ENCODE data around the gene LYPD4. TPM values are rescaled to one million over a fixed set of nuclear protein-coding genes. Genes with fewer than 3 reads are reported as not detected.

Gene LYPD4, protein sequence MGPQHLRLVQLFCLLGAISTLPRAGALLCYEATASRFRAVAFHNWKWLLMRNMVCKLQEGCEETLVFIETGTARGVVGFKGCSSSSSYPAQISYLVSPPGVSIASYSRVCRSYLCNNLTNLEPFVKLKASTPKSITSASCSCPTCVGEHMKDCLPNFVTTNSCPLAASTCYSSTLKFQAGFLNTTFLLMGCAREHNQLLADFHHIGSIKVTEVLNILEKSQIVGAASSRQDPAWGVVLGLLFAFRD
- total RNA-seq = not detected

- TF ChIP-seq, protein P1, sequence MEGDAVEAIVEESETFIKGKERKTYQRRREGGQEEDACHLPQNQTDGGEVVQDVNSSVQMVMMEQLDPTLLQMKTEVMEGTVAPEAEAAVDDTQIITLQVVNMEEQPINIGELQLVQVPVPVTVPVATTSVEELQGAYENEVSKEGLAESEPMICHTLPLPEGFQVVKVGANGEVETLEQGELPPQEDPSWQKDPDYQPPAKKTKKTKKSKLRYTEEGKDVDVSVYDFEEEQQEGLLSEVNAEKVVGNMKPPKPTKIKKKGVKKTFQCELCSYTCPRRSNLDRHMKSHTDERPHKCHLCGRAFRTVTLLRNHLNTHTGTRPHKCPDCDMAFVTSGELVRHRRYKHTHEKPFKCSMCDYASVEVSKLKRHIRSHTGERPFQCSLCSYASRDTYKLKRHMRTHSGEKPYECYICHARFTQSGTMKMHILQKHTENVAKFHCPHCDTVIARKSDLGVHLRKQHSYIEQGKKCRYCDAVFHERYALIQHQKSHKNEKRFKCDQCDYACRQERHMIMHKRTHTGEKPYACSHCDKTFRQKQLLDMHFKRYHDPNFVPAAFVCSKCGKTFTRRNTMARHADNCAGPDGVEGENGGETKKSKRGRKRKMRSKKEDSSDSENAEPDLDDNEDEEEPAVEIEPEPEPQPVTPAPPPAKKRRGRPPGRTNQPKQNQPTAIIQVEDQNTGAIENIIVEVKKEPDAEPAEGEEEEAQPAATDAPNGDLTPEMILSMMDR (IDR thresholded peaks at IDR 0.05; ENCODE audit: low read depth) = no peak
Observed at GRCh38 chr19:41844601-41845000, at the start of gene LYPD4. Gene LYPD4, minus strand, starts transcription at chr19:41844683. Its CDS starts 5,398 bp downstream, at chr19:41839285.

GRCh38 chr19:41893899-41894298 is 49.4 kb upstream of the LYPD4 start:
- TF ChIP-seq, protein P1 (IDR thresholded peaks at IDR 0.05; ENCODE audit: low read depth) = no peak

- TF ChIP-seq, protein P1 (IDR thresholded peaks at IDR 0.05; ENCODE audit: low read depth) = no peak
Observed at GRCh38 chr19:41892173-41892902, 47.9 kb upstream of the LYPD4 start.

DNA sequence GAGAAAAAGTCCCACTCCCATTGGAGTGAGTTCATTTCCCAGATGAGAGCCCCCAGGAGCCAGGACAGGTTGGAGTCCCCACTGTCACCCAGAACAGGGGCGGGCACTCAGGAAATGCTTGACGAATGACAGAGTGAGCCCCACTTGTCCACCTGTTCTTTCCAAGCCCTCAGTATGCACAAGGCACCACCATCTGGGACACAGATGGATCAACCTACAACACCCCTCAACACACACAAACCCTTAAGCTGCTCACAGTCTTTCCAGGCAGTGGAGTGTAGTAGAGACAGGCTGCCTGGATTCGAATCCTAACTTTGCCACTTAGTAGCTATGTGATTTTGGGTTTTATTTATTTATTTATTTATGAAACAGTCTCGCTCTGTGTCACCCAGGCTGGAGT is 46.5 kb upstream of the LYPD4 start:
- TF ChIP-seq, protein P1 (IDR thresholded peaks at IDR 0.05; ENCODE audit: low read depth) = no peak

DNA sequence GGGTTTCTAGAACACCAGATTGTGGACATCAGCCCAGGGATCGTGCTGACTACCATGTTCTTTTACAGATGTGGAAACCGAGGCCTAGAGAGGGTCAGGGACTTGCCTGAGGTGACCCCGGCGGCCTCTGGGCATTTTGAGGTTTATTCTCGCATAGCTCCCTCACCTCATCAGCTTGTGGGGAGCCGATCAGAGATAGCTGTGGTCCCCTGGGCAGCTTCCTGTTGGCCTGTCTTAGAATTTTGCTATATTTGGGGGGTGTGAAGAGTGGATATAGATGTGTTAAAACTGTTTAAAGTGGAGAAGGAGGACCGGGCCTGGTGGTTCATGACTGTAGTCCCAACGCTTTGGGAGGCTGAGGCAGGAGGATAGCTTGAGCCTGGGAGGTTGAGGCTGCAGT is 45.4 kb upstream of the LYPD4 start:
- TF ChIP-seq, protein P1 (IDR thresholded peaks at IDR 0.05; ENCODE audit: low read depth) = no peak

GRCh38 chr19:41888926-41889325 is 44.4 kb upstream of the LYPD4 start:
- TF ChIP-seq, protein P1 (IDR thresholded peaks at IDR 0.05; ENCODE audit: low read depth) = no peak

DNA sequence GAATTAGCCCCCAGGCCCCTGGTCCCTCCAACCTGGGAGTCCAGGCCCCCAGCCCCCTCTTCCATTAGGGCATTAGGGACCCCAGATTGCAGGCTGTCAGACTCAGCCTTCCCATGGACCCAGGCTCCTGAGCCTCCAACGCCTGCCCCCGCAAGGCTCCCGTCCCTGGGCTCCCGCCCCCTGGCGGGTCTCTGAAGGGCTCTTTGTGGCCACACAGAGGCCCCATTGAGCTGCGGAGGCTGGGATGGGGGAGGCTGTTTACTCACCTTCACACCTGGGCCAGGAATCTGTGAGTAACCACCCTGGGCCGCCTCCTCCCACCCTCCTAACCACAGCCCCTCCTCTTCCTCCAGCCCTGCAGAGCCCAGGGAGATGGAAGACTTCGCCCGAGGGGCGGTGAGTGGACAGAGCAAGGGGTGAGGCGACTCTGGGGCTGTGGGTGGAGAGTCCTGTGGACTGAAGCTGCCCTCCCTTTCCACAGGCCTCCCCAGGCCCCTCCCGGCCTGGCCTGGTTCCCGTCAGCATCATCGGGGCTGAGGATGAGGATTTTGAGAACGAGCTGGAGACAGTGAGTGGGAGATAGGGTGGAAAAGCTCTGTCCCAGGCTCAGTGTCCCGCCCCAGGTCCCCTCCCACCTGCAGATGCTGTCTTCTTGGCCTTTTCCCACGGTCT is 43.4 kb upstream of the LYPD4 start:
- TF ChIP-seq, protein P1 (IDR thresholded peaks at IDR 0.05; ENCODE audit: low read depth) = no peak

Measured in subcutaneous adipose tissue (tissue), 4 donors.